T-helper 1 cell (primary cell): ENCODE measurements around the gene TNK1.
"Not testable (repeated sequence)": the region's sequence is repeated elsewhere in the genome, so short reads cannot be mapped to it uniquely, and the experiment has no call there.

Experiments used
- DNase-seq, 5 donors: peaks; one replicate each; pipeline ENCODE4 v3.0.0-alpha.2; 2012 to 2020

The TNK1 gene

GRCh38 chr17:7355573-7355972 is 25.3 kb upstream of the TNK1 start:
- no peak for DNase-seq

GRCh38 chr17:7356072-7356549 is 24.8 kb upstream of the TNK1 start:
- DNase-seq, result peak; percentile 60 to 85 (median 77)

- DNase-seq, result no peak
These were observed 24.1 kb upstream of the TNK1 start for GRCh38 chr17:7356756-7357155.

GRCh38 chr17:7357381-7357780 is 23.5 kb upstream of the TNK1 start:
- no peak for DNase-seq

GRCh38 chr17:7361906-7362305 is 19.0 kb upstream of the TNK1 start:
- DNase-seq, result no peak

- DNase-seq, result no peak
These were observed 17.6 kb upstream of the TNK1 start for GRCh38 chr17:7363311-7363710.

GRCh38 chr17:7365963-7366362 is 14.9 kb upstream of the TNK1 start:
- not testable (repeated sequence) for DNase-seq

- DNase-seq, result no peak
These were observed 13.8 kb upstream of the TNK1 start for GRCh38 chr17:7367083-7367482.

- no peak for DNase-seq
These were observed 12.8 kb upstream of the TNK1 start for GRCh38 chr17:7367918-7368598.

- DNase-seq, result not testable (repeated sequence)
These were observed 12.3 kb upstream of the TNK1 start for GRCh38 chr17:7368599-7368994.

GRCh38 chr17:7369825-7370224 is 11.1 kb upstream of the TNK1 start:
- DNase-seq, result no peak

GRCh38 chr17:7370853-7371252 is 10.0 kb upstream of the TNK1 start:
- no peak for DNase-seq

- no peak for DNase-seq
These were observed 6.5 kb upstream of the TNK1 start for GRCh38 chr17:7374353-7374752.

- no peak for DNase-seq
These were observed 1.8 kb upstream of the TNK1 start for GRCh38 chr17:7379134-7379533.

- DNase-seq, result no peak
These were observed 568 bp upstream of the TNK1 start for GRCh38 chr17:7380321-7380720.

- no peak for DNase-seq
These were observed 2.0 kb downstream of the TNK1 start for GRCh38 chr17:7382901-7383300.

GRCh38 chr17:7383371-7383741 is 2.5 kb downstream of the TNK1 start:
- DNase-seq, result no peak

GRCh38 chr17:7383742-7384488 is 3.0 kb downstream of the TNK1 start:
- peak; percentile 62 to 82 (median 76) for DNase-seq

GRCh38 chr17:7384489-7385081 is 3.7 kb downstream of the TNK1 start:
- DNase-seq, result no peak

- DNase-seq, result no peak
These were observed 8.0 kb downstream of the TNK1 start for GRCh38 chr17:7388856-7389255.

- DNase-seq, result no peak
These were observed 9.3 kb downstream of the TNK1 start for GRCh38 chr17:7389924-7390910.

GRCh38 chr17:7391307-7391706 is 10.4 kb downstream of the TNK1 start:
- no peak for DNase-seq
